NCI-H2029 (cell line): ENCODE measurements around the gene CLPTM1L.
"Not testable (repeated sequence)": the region's sequence is repeated elsewhere in the genome, so short reads cannot be mapped to it uniquely, and the experiment has no call there.

ENCODE experiments used
- DNase-seq: peaks from one replicate; lab custom pipeline; 2025; lab: John Stamatoyannopoulos, UW

Gene CLPTM1L

GRCh38 chr5:1339818-1340210 is 5.1 kb downstream of the CLPTM1L start:
- not testable (repeated sequence) for DNase-seq

- not testable (repeated sequence) for DNase-seq
Observed at GRCh38 chr5:1339139-1339817, 5.6 kb downstream of the CLPTM1L start.

GRCh38 chr5:1338506-1339070 is 6.3 kb downstream of the CLPTM1L start:
- DNase-seq = no peak

- DNase-seq = no peak
Observed at GRCh38 chr5:1338196-1338490, 6.8 kb downstream of the CLPTM1L start.

GRCh38 chr5:1337489-1338195 is 7.3 kb downstream of the CLPTM1L start:
- DNase-seq = no peak

- no peak for DNase-seq
Observed at GRCh38 chr5:1336749-1337488, 8.0 kb downstream of the CLPTM1L start.

- no peak for DNase-seq
Observed at GRCh38 chr5:1336106-1336561, 8.8 kb downstream of the CLPTM1L start.

GRCh38 chr5:1335540-1336095 is 9.3 kb downstream of the CLPTM1L start:
- no peak for DNase-seq

GRCh38 chr5:1334831-1335539 is 9.9 kb downstream of the CLPTM1L start:
- DNase-seq = no peak

- no peak for DNase-seq
Observed at GRCh38 chr5:1333986-1334385, 10.9 kb downstream of the CLPTM1L start.

GRCh38 chr5:1333286-1333685 is 11.6 kb downstream of the CLPTM1L start:
- not testable (repeated sequence) for DNase-seq

- DNase-seq = no peak
Observed at GRCh38 chr5:1332461-1333001, 12.4 kb downstream of the CLPTM1L start.

- DNase-seq = no peak
Observed at GRCh38 chr5:1331861-1332405, 13.0 kb downstream of the CLPTM1L start.

- DNase-seq = no peak
Observed at GRCh38 chr5:1330847-1331831, 13.8 kb downstream of the CLPTM1L start.

GRCh38 chr5:1330146-1330846 is 14.6 kb downstream of the CLPTM1L start:
- no peak for DNase-seq

- DNase-seq = no peak
Observed at GRCh38 chr5:1329111-1329579, 15.8 kb downstream of the CLPTM1L start.

GRCh38 chr5:1328237-1329110 is 16.4 kb downstream of the CLPTM1L start:
- not testable (repeated sequence) for DNase-seq
